ELF-1 (cell line): ENCODE measurements around the gene SDHAF2.
A peak's percentile ranks its signal among the peaks of the same experiment; 100 is the strongest.
"Not testable (repeated sequence)": the region's sequence is repeated elsewhere in the genome, so short reads cannot be mapped to it uniquely, and the experiment has no call there.

Experiments used
- DNase-seq: peaks from one replicate; pipeline ENCODE4 v3.0.0-alpha.2; 2016; ENCODE audit warnings: low read depth, low spot score

Gene SDHAF2

DNA sequence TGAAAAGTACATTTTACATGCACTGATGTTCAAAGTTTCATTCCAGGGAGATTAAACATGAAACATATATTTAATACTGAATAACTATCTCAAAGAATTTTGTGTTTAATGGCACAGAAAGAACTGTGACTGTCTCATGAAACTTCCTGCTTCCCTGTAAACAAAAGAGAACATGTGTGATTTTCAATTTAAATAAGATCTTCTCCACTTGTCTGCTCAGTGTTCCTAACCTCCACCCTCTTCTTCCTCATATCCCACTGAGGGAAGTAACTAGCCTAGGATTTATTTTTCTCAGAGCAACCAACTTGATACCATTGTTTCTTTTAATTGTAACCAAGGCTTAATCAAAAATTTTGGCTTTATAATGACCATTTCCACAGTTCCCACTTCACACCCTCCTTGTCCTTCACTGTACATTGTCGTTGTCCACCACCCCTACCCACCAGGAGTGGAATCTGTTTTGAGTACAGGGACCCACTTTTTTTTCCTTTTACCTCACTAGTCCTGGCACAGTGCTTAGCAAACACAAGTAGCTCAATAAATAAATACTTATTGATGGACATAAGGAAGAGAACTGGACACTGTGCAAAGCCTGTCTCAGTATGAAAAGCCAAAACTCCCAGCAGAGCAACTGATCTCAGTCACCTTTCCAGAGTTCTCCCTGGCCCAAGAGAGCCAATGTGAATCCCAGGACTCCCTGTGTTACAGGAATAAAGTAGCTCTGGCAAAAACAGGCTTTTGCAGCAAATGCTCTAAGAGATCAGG is 4.4 kb upstream of the SDHAF2 start:
- DNase-seq: no peak

DNA sequence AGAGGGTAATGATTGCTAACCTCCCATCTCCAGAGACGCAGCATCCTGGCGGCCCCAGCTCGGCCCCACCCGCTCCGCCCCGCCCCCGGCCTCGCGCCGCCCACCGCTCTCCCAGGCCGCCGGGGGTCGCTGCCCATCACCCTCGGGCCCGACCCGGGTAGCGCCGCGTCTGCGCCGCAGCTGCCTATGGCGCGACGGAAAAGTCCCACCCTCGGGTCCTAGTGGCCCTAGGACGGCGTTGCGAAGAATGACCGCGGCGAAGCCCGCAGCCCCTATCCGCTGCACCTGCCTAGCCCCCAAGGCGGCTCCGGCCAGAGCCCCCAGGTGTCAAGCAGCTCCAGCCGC is 606 bp upstream of the SDHAF2 start:
- DNase-seq: peak; percentile 75

DNA sequence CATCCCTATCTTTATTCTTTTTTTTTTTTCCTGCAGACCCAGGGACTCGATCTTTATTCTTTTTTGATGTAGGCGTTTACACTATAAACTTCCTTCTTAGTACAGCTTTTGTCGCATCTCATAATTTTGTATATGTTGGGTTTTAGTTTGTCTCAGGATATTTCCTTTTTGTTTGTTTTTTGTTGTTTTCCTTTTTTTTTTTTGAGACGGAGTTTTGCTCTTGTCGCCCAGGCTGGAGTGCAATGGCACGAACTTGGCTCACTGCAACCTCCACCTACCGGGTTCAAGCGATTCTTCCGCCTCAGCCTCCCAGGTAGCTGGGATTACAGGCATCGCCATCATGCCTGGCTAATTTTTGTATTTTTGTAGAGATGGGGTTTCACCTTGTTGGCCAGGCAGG is 915 bp downstream of the SDHAF2 start:
- not testable (repeated sequence) for DNase-seq

DNA sequence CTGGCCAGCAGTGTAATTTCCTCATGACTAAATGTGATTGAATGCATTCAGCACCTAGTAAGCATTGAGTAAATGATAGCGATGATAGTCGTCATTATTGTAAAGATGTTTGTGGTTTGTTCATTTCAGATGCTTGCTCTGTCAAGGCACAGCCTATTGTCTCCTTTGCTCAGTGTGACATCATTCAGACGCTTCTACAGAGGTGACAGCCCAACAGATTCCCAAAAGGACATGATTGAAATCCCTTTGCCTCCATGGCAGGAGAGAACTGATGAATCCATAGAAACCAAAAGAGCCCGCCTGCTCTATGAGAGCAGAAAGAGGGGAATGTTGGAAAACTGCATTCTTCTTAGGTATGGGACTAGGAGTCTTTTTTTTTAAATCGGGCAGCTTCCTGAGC is 7.6 kb downstream of the SDHAF2 start:
- no peak for DNase-seq

DNA sequence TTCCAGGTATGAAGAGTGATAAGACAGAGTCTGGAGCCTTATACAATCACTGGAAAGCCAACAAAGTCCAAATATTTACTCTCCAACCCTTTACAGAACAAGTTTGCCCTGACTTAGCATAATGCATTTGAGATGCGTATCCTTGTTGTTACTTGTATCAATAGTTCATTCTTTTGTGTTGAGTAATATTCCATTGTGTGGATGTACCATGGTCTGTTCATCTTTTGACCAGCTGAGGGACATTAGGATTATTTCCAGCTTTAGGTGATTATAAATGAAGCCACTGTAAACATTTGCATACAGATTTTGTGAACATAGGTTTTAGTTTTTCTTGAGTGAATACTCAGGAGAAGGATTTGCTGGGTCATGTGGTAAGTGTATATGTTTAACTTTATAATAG is 9.7 kb downstream of the SDHAF2 start:
- DNase-seq: no peak

DNA sequence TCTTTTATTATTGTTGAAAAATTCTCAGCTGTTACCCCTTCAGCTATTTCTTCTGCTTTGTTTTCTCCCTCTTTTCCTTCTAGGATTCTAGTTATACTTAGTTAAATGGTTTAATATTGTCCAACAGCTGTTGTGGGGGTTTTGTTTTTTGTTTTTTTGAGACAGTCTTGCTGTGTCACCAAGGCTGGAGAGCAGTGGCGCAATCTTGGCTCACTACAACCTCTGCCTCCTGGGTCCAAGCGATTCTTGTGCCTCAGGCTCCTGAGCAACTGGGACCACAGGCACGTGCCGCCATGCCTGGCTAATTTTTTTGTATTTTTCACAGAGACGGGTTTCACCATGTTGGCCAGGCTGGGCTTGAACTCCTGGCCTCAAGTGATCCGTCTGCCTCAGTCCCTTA is 12.7 kb downstream of the SDHAF2 start:
- no peak for DNase-seq

DNA sequence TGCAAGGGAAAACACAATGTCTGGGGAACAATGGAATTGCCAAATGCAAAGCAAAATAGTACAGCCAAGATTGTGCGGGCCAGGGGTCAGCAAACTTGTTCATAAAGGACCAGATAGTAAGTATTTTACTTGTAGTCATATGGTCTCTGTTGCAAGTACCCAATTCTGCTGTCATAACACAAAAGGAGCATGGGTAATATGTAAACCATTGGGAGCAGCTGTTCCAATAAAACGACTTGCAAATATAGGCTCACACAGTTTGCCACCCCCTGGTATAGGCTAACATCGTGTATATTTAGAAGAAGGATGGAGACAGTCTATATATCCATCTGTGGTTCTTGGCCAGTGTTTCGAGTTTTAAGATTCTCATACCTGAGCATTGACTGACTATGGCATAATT is 15.6 kb downstream of the SDHAF2 start:
- DNase-seq: no peak

DNA sequence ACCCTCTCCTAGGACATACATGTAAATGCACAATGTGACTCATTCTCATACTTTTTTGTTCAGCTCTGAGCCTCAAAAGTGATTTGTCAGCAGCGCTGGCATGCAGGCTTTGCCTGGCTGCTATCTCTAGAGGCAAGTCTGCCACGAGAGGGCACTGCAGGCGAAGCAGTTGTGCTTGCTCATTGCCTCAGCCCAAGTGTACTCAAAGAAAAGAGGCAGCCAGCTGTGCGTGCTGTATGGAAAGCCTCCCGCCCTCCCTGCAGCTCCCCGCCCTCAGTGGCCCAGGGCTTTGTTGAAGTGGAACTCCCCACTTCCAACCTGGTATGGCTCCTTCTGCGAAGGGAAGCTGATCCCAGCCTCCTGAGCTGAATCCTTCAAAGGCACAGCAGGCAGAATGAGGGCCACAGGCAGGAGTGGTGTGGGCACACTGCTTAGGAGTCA is 16.3 kb downstream of the SDHAF2 start:
- DNase-seq: peak; percentile 93

DNA sequence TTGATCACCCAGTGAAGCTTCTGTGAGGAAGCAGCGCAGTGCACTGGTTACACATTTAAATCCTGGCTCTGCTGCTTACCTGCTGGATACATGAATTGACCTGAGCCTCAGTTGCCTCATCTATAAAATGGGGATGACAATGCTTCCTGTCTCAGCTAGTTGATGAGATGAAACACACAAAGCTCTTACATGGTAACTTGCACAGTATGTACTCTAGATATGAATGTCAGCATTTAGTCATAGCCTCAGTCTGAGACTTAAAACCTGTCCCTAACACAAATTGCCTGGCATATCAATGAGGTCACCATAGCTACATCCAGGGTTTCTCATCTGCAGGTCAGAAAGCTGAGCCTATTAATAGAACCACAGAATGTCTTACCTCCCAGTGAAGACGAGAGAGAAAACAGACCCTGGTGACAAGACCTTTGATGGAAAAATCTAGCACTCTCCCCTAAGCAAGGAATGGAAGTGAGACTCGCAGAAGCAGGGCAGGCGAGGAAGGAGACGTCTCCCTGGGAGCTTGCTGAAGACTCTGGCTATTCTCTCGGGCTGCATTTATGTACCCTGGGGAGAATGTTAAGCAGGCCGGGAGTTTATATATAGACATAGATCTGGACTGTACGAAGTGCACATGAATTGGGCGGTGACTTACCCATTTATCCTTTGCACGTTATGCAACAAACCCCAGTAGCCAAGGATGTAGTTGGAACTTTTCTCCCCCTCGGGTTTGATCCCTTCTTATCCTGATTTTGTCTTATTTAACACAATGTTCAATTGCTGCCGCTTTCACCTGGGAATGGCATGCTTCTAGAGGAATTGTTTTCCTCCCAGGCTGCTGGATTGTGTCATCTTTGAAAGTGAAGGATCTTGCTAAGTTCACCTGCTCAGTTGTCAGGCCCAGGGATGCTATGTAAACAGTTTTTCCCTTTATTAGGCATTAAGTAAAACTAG is 18.0 kb downstream of the SDHAF2 start:
- DNase-seq: no peak

DNA sequence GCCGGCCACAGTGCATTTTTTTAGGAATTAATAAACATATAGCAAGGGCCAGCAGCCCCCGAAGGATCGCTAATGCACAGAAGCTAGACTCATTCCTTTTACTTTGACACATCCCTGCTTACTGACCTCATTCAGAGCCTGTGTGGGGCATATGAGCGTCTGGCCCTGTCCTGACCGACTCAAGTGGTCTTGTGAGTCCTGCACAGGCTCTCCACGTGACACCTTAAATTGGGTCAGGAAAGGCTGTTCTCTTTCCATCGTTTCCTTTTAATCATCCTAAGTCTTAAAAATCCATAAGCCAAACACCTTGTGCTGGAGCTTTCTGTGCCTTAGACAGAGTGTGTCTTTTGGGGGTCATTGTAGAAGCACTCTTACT is 18.6 kb downstream of the SDHAF2 start:
- DNase-seq: no peak

DNA sequence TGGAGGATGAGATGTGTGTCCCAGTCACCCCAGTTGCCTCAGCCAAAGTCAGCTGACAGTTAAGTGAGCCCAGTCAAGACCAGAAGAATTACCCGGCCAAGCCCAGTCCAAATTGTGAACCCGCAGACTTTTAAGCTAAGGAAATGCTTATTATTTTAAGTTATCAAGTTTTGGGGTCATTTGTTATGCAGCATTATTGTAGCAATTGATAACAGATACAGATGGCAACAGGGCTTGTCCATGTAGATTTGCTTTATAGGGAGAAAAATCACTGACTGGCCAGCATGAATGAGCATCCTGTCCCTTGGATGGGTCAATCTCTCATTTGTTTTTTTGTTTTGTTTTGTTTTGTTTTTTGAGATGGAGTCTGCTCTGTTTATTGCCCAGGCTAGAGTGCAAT is 22.9 kb downstream of the SDHAF2 start:
- no peak for DNase-seq

DNA sequence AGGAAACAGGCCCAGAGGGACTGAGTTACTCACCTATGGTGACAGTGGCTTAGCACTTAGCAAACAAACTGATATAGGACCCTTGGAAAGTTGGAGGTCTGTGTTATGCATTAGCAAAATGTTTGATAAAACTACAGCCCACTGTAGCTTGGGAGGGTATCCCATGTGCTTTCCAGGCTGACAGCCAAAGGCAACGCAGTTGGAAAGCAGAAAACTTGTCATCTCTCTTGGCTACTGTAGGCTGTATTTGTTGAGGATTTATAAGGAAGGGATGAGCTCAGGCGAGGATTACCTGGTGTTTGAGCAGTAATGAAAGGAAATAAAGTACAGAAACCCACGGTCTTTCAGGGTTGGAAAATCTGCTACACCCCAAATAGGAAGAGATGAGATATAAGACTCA is 23.8 kb downstream of the SDHAF2 start:
- no peak for DNase-seq

DNA sequence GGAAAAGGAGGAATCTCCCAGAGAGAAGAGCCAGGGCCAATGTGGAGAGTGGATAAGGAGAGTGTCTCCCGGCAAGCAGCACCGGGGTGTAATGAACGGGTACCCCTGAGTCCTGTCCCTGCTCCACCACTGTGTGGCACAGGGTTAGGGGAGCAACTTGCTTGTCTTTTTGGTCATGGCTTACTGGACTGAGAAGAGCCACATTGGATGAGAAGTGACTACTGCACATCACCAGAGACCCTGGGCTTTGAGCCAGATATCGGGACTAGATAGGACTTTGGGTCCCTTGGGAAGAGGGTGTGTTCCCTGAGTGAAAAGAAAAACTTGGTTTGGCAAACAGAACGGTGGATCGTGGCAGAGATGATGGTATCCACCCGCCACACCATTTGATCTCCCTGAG is 24.6 kb downstream of the SDHAF2 start:
- DNase-seq: no peak

DNA sequence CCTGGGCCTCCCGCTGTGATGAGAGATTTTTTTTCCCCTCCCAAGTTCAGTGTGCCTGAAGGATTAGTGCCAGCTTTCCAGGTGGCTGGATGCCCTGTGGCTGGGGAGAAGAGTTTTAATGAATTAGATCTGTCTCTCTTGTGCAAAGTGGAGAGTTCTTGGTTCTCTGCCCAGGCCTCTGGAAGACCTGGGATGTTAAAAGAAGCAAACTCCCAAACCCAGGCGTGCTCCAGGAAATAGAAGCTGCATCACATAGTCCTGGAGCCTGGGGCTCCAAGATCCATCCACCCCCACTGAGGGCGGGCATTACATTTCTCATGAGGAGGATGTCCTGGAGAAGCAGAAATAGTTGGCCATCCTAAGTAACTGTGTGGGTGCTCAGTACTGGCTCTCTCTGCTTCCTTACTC is 30.6 kb downstream of the SDHAF2 start:
- DNase-seq: no peak

DNA sequence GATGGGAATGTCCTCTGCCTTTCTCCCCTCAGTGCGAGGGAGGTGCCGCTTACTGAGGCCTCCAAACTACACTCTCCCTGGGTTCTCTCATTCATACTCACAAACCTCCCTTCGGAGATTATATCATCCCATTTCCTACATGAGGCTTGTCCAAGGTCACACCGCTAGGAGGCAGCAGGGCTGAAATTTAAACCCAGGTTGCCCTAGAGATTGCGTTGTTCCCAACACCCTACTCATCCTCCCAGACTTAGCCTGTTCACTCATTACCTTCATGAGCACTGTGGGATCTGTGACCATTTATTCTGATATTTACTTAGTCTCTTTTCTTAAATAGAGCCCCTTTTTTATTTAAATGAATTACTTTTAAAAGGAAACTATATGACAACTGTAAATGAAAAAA is 31.1 kb downstream of the SDHAF2 start:
- no peak for DNase-seq

DNA sequence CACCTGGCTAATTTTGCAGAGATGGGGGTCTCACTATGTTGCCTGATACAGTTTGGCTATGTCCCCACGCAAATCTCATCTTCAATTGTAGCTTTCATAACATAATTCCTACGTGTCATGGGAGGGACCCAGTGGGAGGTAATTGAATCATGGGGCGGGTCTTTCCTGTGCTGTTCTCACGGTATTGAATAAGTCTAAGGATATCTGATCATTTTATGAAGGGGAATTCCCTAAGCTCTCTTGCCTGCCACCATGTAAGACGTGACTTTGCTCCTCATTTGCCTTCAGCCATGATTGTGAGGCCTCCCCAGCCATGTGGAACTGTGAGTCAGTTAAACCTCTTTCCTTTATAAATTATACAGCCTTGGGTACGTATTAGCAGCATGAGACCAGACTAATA is 37.7 kb downstream of the SDHAF2 start:
- DNase-seq: not testable (repeated sequence)

DNA sequence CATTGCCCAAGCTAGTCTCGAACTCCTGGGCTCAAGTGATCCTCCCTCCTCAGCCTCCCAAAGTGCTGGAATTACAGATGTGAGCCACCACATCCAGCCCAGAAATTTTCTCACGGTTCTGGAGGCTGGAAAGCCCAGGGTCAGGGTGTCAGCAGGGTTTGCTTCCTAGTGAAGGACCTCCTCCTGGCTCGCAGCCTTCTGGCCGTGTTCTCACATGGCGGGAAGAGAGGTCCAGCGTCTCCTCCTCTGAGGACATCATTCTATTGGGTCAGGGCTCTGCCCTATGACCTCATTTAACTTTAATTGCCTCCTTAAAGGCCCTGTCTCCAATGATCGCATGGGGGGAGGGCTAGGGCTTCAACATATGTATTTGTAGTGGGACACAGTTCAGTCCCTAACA is 38.1 kb downstream of the SDHAF2 start:
- DNase-seq: no peak

DNA sequence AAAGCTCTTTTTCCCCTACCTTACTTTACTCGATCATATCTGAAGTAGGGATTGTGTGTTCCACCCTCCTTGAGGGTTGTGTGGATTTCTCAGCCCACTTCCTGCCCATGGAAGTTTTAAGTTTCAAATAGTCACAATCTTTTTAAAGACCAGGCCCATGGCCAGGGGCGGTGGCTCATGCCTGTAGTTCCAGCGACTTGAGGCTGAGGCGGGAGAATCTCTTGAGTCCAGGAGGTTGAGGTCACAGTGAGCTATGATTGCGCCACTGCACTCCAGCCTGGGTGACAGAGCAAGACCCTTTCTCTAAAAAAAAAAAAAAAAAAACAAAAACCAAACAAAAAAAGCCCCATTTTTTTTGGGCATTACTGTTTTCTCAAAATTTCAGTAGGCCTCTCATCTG is 42.4 kb downstream of the SDHAF2 start:
- no peak for DNase-seq

DNA sequence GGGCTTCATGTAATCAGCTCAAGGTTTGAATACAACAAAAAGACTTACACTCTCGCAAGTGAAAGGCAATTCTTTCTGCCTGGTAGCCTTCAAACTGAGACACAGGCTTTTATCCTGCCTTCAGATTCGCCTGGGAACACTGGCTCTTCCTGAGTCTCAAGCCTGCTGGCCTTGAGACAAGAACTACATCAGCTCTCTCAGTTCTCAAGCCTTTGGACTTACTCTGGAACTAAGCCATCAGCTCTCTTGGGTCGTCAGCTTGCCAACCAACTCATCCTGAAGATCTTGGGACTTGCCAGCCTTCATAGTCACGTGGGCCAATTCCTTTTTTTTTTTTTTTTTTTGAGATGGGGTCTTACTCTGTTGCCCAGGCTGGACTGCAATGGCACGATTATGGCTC is 42.9 kb downstream of the SDHAF2 start:
- DNase-seq: no peak

DNA sequence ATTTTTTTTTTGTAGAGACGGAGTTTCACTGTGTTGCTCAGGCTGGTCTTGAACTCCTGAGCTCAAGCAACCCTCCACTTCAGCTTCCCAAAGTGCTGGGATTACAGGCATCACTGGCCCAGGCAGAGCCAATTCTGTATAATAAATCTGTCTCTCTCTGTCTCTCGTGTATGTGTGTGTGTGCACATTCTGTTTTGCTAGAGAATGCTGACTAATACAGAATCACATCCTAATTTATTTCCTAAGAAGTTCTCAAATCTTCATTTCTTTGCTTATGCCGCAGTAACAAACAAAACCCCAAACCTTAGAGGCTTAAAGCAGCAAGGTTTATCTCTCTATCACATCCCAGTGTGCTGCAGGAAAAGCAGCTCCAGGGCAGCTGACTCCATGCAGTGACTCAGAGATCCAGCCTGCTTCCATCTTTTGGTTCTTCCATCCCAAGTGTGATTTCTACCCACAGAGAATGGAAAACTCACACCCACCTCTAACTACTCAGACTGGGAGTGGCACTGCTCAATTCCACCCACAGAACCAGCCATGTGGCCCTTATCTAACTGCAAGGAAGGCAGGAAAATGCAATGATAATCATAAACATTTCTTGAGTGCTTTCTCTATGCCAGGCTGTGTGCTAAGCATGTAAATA is 43.6 kb downstream of the SDHAF2 start:
- DNase-seq: no peak

DNA sequence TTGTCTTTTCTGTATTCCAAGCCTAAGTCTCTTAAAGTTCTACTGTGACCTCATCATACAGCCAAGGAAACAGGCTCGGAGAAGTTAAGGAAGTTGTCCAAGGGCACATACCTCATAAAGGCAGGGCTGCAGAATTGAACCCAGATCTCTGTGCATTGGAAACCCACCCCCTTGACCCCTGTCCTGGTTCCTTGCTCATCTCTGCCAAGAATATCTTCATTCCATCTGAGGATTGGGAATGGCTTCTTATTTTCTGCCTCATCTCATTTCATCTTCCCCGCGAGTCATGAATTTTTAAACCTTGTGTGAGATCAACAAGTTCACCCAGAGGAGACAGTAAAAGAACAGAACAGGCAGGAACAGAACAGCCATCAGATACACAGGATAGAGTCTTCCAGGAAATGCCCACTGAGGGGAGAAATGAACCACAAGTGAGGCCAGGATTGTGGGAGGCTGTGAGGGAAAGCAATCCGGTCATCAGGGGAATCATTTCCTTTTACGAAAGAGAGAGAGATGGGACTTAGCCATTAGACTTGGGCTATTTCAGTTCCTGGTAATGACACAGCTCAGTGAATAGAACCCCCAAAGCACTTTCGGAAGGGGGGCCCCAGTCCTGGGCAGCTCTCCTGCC is 44.2 kb downstream of the SDHAF2 start:
- no peak for DNase-seq

DNA sequence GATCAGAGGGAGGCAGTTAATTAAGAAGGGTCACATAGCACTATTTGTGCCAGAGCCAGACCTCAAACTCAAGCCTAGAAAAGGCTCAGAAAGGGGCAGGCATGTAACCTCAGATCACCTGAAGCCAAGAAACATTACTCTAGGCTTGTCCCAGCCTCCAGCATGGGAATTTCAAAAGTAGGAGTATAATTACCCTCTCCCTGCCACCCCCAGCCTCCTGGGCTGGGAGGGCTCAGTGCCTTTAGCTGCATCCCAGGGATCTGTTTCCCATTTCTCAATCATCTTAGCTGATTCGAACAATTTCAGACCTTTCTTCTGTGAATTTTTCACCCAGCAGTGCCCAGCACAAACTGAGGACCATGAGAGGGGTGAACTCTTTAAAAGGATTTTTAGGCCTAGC is 45.5 kb downstream of the SDHAF2 start:
- no peak for DNase-seq
